A673 (cell line): Measurements from ENCODE around the gene NKX1-1.
"Not testable (repeated sequence)": the region's sequence is repeated elsewhere in the genome, so short reads cannot be mapped to it uniquely, and the experiment has no call there.

Source experiments
- CTCF ChIP-seq: fragments of 300-800, 200-600 bp; sonication (generic); conservative IDR thresholded peaks from 2 replicates; pipeline ENCODE4 v1.5.1; 2017; ENCODE audit warnings: low read depth, mild to moderate bottlenecking, antibody characterized with exemption, low read length, moderate library complexity, mixed read lengths
- EZH2 ChIP-seq: fragments of 200-600 bp; sonication (generic); IDR thresholded peaks from 2 replicates; pipeline ENCODE4 v1.6.1; 2017; ENCODE audit warnings: borderline replicate concordance, low read depth, mild to moderate bottlenecking, mixed read lengths, antibody characterized with exemption, low read length; ENCODE audit not compliant: poor library complexity, severe bottlenecking

GRCh38 chr4:1395389-1395820 is 10.8 kb downstream of the NKX1-1 start:
- not testable (repeated sequence) for TF ChIP-seq CTCF, EZH2
